ENCODE measurements around the gene ITGB5.
"Not testable (repeated sequence)": the region's sequence is repeated elsewhere in the genome, so short reads cannot be mapped to it uniquely, and the experiment has no call there.

Gene ITGB5

DNA sequence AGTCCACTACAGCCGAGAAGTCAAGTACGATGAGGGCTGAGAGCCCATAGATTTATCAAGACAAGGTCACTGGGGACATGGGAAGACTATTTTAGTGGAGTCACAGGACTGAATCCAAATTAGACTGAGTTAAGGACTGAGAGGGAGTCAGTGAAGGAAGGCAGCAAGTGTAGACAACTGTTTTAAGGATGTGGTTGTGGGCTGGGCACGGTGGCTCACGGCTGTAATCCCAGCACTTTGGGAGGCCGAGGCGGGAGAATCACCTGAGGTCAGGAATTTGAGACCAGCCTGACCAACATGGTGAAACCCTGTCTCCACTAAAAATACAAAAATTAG, 104.8 kb downstream of the ITGB5 start:
- not testable (repeated sequence) for DNase-seq

DNA sequence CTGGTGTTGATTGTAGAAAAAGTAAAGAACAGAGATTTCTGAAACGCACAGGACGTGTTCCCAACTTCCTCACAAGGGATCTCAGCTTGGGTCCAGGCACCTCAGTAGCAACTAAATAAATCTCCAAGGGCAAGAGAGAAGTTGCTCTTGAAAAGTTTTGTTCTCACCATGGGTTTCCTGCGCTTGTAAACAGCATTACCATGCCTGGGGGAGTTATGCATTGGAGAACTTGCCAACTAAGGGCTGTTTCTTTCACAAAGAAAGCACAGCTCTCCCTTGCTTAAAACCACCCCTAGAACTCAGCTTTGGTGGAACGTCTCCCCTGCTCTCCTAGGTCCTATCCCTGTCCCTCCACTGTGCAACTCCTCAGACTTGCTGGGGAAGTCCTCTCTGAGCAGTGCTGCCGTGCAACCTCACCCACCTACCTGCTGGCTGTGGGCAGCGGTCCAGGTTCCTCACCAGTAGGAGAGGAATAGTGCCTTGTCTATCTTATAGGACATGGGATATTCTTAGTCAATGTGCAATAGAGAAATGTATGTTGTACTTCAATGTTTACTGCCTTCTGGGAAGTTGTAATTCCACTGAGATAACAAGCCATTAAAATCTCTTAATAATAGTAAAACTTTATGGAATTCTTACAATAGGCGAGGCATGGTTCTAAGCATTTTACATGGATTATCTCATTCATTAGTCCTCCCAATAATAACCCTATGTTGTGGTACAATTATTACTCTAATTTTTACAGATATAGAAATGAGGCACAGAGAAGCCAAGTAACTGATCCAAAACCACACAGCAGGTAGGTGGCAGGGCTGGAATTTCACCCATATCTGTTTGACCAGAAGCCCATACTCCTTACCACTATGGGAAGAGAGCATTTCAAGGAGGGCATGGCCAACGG, 105.4 kb downstream of the ITGB5 start:
- DNase-seq: no peak

DNA sequence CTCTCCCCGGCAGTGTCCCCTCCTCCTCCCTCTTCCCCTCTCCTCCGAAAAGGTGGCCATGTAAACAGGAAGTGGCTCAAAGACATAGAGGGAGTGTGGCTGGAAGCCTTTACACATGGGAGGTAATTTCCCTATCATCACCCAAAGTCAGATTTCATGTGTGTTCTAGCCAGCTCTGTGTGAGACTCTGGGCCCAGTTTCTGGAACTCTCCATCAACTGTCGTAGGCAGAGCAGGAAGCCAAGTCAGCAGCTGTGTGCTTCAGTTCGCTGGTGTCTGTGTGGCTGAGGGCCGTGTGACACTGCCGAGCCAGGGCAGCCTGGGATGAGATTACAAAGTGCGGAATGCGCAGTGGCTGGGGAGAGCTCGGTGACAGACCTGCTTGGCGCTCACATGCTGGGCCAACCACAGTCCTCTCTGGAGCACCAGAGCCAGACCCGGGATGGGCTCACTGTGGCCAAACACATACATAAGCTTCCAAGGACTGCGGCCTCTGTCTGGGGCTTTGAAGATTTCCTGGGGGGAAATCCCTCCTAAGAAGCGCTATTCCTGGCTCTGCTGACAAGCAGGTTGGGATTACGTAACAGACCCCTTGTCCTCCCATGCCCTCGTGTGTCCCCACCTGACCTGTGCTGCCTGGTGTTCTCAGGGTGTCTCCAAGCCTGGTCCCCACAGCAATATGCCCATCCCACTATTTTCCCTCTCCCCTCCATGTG, 106.2 kb downstream of the ITGB5 start:
- peak; percentile 90 for DNase-seq

DNA sequence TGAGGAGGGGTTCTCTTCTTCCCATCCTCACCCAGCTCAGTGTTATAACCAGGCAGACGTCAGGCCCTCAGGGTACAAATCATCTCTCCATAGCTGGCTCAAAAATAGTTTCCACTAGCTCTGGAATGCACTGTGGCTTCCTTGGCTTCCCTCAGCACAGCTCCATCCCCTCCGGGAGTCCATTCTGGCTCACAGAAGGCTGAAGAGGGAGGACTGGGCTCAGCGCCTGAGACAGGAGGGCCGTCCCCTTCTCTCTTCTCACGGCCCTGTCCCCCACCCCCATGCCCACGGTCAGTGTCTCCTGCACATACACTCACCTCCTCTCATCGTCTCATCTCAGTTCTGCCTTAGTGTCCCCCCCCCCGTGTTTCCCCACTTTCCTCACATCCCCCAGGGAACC, 106.8 kb downstream of the ITGB5 start:
- peak; percentile 93 for DNase-seq

DNA sequence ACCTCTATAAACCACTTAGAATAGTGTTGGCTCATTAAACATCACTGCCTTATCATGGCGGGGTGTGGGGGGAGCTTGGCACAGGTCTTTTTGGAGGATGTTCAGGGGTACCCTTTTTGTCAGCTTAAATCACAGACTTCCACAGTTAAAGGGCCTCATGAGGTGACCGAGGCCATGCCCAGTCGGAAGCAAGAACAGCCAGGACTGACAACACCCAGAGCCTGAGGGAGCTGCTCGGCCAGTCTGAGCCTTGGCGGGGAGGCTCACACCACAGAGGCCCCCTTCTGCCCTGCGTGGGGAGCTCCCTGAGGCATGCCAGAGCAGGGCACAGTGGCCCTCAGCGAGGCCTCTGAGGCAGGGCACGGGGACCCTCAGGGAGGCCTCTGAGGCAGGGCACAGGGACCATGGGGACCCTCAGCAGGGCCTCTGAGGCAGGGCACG, 107.4 kb downstream of the ITGB5 start:
- no peak for DNase-seq

DNA sequence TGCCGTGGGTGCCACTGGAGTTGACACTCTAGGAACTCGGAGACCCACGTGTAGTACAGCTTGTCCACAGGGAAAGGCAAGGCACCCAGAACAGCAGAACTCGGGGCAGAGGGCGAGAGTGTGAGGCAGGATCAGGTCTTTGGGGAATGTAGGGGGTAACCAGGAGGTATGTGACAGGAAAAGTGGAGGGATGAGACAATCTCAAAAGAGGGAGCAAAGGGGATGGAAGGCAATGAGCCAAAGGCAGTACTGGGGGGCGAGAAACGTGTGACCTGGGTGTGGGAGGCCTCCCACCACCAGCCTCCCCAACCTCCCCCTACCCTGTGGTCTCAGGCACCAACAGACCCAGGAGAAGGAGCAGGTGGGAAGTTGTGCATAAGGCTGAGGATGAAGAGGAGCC, 108.0 kb downstream of the ITGB5 start:
- DNase-seq: no peak

DNA sequence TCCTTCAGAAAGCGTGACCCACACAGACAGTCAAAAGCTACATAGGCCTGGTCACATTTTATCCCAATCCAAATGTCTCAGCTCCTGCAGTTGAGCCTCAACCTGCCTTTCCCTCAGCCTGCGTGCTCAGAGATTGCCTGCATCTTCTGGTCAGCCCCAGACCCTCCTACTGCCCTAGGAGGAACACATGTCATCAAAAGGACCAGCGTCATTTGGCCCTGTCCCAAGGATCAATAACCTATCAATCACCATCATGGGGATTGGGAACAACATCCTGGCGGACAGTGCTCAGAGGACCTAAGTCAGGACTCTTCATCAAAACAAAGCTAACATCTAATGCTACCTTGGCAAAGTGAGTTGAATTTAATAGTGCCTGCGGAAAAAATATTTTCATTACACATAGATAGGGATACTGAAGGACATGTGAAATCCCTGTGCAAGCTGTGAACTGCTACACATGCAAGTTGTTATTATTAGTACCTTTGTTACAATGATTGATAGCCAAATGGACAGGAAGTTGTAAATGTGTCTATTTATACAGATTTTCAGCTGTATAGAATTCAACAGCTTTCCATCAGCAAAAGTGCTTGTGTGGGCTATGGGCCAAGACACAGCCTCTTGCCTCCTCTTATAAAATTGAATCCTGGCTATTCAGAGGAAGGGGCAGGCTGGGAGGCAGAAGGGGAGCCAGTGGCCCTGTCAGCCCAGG, 109.2 kb downstream of the ITGB5 start:
- no peak for DNase-seq

DNA sequence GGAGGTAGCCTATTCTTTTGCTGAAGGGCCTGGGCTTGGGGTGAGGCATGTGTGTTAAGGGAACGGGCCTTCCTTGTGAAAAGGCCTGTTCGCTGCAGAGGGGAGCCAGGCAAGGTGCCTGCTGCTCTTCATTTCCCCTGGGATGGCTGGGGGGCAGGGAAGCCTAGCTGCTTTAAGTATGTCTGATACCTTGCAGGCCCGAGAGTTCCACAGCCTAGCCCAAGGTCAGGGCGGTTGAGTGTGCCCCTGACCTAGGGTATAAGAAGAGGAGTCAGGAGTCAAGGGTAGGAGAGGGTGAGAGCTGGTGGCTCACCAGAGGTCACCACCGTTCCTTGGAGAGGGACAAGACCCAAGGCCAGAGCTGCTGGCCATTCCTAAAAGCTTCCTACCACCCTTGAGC, 110.3 kb downstream of the ITGB5 start:
- DNase-seq: no peak

DNA sequence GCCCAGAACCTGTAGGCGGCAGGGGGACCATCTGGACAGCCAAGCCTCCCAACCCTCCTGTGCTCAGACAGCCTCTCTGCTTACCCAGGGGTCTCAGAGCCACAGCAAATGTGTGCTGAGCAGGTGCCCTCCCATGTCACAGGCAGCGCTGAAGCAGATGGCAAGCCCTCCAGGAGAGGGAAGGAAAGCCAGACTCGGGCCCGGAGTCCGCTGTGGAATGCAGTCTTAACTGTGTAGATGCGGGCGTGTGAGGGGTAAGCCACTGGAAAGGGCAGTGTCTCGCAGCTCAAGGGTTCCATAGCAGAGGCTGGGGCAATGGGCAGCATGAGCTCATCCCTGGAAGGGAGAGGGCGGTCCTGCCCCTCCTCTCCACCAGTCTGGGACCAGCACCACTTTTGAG, 111.3 kb downstream of the ITGB5 start:
- no peak for DNase-seq

DNA sequence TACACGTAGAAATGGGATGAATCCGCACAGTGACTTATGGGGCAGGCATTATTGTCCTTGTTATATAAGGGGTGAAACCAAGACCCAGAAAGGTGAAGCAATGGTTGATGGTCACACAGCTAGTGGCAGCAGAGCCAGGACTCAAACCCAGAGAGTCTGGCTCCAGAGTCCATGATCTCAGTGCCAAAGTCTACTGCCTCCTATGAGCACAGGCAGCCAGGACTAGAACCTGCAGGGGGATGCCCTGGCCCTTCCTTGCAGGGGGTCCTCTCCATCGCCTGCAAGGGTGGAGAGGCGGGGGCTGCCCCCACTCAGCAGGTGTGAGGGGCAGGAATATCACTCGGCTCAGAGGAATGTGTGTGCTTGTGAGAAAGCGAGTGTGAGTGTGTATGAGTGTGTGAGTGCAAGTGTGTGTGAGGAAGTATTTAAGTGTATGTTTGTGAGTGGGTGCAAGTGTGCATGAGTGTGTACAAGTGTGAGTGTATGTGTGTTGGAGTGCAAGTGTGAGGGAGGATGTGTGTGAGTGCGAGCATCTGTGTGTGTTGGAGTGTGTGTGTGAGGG, 112.2 kb downstream of the ITGB5 start:
- DNase-seq: no peak

DNA sequence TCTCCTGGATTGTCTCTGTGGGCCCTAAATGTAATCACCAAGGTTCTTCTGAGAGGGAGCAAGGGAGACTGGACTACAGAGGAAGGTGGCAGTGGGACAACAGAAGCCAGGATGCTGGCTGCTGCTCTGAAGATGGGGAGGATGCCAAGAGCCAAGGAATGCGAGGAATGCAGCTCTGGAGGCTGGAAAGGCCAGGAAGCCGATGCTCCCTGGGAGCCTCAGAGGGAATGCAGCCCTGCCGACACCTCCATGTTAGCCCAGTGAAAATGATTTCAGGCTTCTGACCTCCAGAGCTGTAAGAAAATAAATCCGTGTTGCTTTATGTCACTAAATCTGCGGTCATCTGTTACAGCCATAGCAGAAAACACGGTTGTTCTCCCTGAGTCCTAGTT, 112.8 kb downstream of the ITGB5 start:
- peak; percentile 63 for DNase-seq

DNA sequence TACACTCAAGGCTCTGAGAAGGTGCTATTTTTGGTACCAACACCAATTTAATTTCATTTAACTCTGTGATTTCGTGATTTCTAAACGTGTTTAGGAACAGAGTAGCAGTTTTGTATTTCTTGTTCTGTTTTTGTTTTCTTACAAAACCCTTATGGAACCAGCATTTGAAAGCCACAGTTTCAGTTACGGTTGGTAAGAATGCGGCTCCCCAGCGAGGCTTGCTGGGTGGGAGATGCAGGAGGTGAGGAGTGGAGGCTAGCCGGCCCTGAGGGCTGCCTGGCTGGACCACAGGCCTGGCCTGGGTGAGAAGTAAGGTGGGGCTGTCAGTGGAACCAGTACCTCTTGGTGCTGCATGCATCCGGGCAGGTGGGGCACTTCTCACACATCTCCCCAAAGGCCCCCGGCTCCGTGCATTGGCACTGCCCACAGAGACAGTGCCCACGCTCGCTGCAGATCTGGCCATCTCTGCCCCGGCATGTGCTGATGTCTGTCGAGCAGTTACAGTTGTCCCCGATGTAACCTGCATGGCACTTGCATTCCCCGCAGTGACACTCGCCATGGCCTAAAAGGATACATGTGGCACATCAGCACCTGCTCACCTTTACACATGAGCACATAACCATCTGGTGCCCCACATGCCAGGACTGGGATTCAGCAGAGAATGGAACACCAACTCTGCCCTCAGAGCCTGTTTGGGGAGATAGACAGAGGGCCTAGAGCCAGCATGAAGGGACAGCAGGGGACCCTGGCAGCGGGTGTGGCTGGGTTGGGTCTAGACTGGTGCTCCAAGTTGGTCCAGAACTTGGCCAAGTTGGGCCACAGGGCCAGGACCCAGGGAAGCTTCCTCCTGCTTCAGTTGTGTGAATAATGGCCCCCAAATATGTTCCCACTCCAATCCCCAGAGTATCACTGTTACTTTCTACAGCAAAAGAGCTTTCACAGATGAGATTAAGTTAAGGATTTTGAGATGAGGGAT, 113.5 kb downstream of the ITGB5 start:
- DNase-seq: no peak

DNA sequence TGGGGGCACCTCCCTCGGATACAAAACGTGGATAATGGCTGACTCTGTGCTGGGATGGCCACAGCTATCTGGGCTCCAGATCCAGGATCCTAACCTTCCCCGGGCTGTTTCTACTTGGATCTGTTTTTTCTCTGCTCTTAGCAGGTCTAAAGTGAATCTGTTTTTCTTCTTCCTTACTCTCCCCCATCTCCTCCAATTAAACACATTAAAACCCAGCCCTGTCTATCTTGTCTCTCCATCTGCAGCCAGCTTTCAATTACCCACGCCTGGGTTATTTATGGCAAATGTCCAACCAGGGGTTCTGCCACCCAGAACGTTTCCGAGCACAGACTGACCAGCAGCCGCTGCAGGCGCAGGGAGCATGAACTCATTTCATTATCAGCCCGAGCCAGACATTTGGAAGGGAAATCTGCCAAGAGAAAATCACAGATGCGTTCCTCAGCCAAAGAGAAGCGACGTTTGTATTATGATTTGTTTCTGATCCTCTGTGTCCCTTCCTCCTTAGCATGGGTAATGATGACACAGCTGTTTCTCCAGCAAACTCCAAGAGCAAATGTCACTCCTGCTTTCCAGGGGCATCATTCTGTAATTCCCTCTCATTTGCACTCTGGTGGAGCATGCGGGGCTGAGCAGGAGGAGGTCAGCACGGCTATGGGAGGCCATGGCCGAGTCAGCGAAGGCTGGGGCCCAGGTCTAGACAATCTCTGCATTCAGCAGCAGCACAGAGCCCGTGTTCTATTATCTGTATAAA, 114.9 kb downstream of the ITGB5 start:
- peak; percentile 83 for DNase-seq

DNA sequence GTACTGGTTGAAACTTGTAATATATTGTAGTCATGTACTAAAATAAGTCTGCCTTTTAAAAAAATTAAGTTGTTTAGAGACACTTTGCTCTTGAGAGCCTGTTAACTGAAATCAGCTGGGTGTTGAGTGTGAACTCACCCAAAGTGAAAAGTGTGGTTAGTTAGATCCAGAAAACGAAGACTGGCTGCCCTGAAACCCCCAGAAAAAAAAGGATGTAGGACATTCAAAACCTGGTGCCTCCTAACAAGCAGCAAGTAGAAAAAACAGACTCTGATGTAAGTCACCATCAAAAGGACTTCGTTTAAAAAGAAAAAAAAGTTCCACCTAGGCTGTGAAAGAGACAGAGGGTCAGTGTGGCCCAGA, 116.1 kb downstream of the ITGB5 start:
- DNase-seq: no peak

DNA sequence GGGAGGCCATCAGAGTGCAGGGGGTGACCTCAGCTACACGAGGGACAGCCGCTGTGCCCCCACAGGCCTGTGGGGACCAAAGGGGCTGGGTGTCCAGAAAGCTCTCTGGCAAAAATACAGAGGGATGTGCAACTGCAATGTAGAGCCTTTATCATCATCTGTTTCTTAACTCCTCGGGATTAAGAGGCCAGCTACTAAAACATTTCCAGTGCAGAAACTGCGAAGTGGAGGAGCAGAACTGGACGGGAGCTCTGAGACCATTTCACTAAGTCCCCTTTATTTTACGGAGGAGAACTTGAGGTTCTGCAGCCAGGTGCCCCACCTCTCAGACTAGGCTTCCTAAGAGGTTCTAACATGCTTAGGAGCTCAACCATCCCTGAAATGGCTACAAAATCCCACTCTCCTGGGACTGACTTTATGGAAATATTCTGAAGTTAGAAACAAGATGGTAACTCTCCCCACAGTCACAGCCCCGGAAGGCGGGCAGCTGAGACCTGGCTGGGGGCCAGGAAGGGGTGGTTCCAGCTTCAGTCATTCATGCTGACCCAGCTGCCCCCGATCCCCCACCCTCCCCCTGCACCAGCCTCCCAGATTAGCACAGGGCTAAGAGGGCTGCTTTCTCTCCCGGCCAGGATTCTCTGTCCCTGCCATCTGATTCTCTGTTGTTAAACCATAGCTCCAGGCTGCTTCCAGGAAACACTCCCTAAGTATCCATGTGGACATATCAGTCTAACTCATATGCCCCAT, 116.7 kb downstream of the ITGB5 start:
- peak; percentile 85 for DNase-seq

DNA sequence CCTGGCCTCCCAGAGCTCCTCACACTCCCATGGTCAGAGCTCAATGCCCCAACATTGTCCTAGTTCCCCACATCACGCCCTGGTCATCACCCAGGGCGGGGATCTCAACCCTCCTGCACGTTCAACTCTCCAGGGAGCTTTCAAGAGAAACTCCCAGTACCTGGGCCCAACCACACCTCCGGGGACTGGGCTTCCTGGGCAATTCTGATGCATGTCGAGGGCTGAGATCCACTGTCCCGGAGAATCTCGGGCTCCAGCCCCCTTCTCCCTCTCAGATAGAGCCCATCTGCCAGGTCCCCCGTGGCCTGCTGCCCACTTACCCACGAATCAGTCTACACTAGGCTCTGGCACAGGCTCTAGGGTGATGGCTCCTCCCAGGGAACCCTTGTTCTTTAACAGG, 117.7 kb downstream of the ITGB5 start:
- DNase-seq: no peak

DNA sequence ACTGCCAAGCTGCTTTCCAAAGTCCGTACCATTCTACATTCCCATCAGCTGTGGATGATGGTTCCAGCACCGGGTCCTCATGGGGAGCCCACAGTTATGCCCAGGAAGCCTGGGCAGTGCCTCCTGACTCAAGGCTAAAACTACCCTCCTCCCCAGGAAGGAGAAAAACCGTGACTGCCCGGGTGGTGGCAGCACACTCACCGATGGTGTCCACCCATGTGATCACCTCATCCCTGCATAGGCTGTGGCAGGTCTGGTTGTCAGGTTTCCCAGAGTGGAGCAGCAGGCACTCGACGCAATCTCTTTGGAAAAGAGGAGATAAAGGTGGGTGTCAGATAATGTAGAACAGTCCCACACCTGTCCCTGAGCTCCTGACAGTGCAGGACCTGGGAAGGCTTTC, 118.4 kb downstream of the ITGB5 start:
- no peak for DNase-seq

DNA sequence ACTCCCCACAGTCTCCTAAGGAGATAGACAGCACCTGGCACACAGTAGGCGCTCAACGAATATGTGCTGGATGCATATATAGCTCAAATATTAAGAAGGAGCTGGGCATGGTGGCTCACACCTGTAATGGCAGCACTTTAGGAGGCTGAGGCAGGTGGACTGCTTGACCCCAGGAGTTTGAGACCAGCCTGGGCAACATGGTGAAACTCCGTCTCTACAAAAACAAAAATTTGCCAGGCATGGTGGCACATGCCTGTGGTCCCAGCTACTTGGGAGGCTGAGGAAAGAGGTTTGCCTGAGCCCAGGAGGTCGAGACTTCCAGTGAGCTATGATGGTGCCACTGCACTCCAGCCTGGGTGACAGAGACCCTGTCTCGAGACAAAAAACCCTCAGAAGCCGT, 119.5 kb downstream of the ITGB5 start:
- DNase-seq: no peak

DNA sequence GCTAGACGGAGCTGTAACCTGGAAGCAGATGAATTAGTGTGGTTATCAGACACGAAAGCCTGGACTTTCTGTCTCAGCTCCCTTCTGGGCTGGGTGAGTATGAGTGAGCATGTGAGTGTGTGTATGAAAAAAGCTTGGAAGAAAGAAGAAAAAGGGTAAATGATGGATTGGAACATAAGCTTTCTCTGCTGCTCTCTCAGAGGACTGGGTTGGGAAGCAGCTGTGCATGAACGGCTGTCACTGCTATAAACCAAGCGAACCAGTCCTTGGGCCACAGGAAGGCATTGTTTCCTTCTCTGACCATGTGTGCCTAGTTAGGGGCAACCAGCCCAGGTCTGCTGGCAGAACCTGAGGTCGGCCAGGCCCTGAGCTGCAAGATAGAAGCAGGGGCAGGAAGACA, 119.9 kb downstream of the ITGB5 start:
- no peak for DNase-seq

All from femur (tissue), 1 donor.